K562 (cell line): ENCODE measurements around the gene TBRG1. TPM values are rescaled to one million over a fixed set of nuclear protein-coding genes. Genes with fewer than 3 reads are reported as not detected.

Experiments used
- BMI1 ChIP-seq: fragments of 150-350 bp; IDR thresholded peaks from 2 replicates; pipeline ENCODE4 v1.6.1; 2014; ENCODE audit warnings: low read length
- CBX2 ChIP-seq: fragments of 200-600 bp; sonication (generic); IDR thresholded peaks from one replicate; pipeline ENCODE4 v1.6.1; 2012; ENCODE audit warnings: mild to moderate bottlenecking, low read length, inconsistent platforms; ENCODE audit not compliant: insufficient read depth, poor library complexity, severe bottlenecking
- CCAR2 ChIP-seq: fragments of 200-400 bp; formaldehyde crosslinking; IDR thresholded peaks from 2 replicates; pipeline ENCODE4 v1.6.1; 2017; ENCODE audit warnings: mild to moderate bottlenecking, low read depth, low read length
- CCNT2 ChIP-seq: IDR thresholded peaks from 2 replicates; pipeline ENCODE4 v1.6.1; 2011; ENCODE audit warnings: borderline replicate concordance, low read depth, mild to moderate bottlenecking, moderate library complexity, mixed read lengths, low read length; ENCODE audit not compliant: insufficient read length; ENCODE audit errors: extremely low read depth
- CHD4 ChIP-seq: fragments of 200-600 bp; sonication (generic); IDR thresholded peaks from 3 replicates; pipeline ENCODE4 v1.6.1; 2012; ENCODE audit warnings: low read depth, mild to moderate bottlenecking, mixed read lengths, low read length, inconsistent platforms; ENCODE audit not compliant: insufficient read depth, insufficient replicate concordance, poor library complexity, severe bottlenecking
- ESRRA ChIP-seq: fragments of 450-650 bp; IDR thresholded peaks from 2 replicates; pipeline ENCODE4 v1.6.1; 2014; ENCODE audit warnings: low read depth, mild to moderate bottlenecking, moderate library complexity, borderline replicate concordance
- FOXJ2 ChIP-seq: fragments of 200-800 bp; sonication (Bioruptor generic); IDR thresholded peaks from 2 replicates; pipeline ENCODE4 v1.6.1; 2016; ENCODE audit warnings: missing genetic modification characterization, missing compliant biosample characterization
- HCFC1 ChIP-seq: IDR thresholded peaks from 2 replicates; pipeline ENCODE4 v1.6.1; 2012; ENCODE audit warnings: low read depth, low read length, improper control_type of control experiment
- HLTF ChIP-seq: fragments of 450-650 bp; IDR thresholded peaks from 2 replicates; pipeline ENCODE4 v1.6.1; 2016
- HMG20A ChIP-seq: fragments of 450-650 bp; formaldehyde crosslinking; conservative IDR thresholded peaks from 2 replicates; pipeline ENCODE4 v1.4.0; 2020; ENCODE audit warnings: mild to moderate bottlenecking, mixed read lengths
- IFI16 ChIP-seq: fragments of 250-450 bp; sonication (Bioruptor Pico); IDR thresholded peaks from 2 replicates; pipeline ENCODE4 v2.1.2; 2022; ENCODE audit warnings: mild to moderate bottlenecking, inconsistent platforms
- KAT8 ChIP-seq: fragments of 450-650 bp; IDR thresholded peaks from 2 replicates; pipeline ENCODE4 v1.6.1; 2016; ENCODE audit warnings: low read depth, mild to moderate bottlenecking
- MTA1 ChIP-seq: fragments of 450-650 bp; IDR thresholded peaks from 2 replicates; pipeline ENCODE4 v1.6.1; 2017; ENCODE audit warnings: borderline replicate concordance
- MTA3 ChIP-seq: fragments of 450-650 bp; formaldehyde crosslinking; IDR thresholded peaks from 2 replicates; pipeline ENCODE4 v1.6.1; 2017; ENCODE audit warnings: mild to moderate bottlenecking, borderline replicate concordance
- MYC ChIP-seq, 2 experiments: fragments of 250-450 bp in 1 of 2; sonication (Bioruptor Pico) in 1 of 2; IDR thresholded peaks; 2 replicates each; pipeline versions ENCODE4 v1.5.1 to v1.6.1; 2012 to 2021; ENCODE audit warnings: low read depth in 2 of 2, borderline replicate concordance in 1 of 2, improper control_type of control experiment in 1 of 2, low read length in 1 of 2, mild to moderate bottlenecking in 1 of 2, moderate library complexity in 1 of 2
- POLR3G ChIP-seq: IDR thresholded peaks from 2 replicates; pipeline ENCODE4 v1.6.1; 2011; ENCODE audit not compliant: insufficient read length, insufficient replicate concordance; ENCODE audit errors: extremely low read depth
- PPARD ChIP-seq: fragments of 250-450 bp; sonication (Bioruptor Pico); IDR thresholded peaks from 2 replicates; pipeline ENCODE4 v1.8.0; 2022; ENCODE audit warnings: inconsistent platforms, mild to moderate bottlenecking, moderate library complexity
- SETDB1 ChIP-seq: IDR thresholded peaks from one replicate; pipeline ENCODE4 v1.6.1; 2012; ENCODE audit warnings: low read length, control low read depth, inconsistent platforms
- SRSF7 ChIP-seq: fragments of 200-400 bp; formaldehyde crosslinking; optimal IDR thresholded peaks from 2 replicates; pipeline ENCODE3; 2017; ENCODE audit warnings: mild to moderate bottlenecking, low read depth, low read length
- polyA plus RNA-seq, 8 experiments: library from polyadenylated mRNA; depleted of rRNA in 4 of 8; stranded (reverse) in 5 of 8; unstranded in 3 of 8; fragments of >200 nt; fragmentation: Nextera tagmentation in 2 of 8; fragmentation: Illumina TruSeq in 1 of 8; extraction: Ambion mirVana in 2 of 8; extraction: Trizol in 1 of 8; gene quantifications; 2 replicates each; pipeline versions ENCODE4 v1.2.1 to v1.2.3, GENCODE V29; 2011 to 2014; ENCODE audit warnings: inconsistent platforms in 1 of 8, missing spikeins in 1 of 8
- total RNA-seq, 7 experiments: library from RNA; depleted of rRNA in 6 of 7; stranded (reverse); fragments of >200 nt in 6 of 7; fragmentation: Illumina TruSeq in 2 of 7; extraction: Trizol in 2 of 7; gene quantifications; 2 replicates each; pipeline versions ENCODE4 v1.2.1 to v1.2.3, GENCODE V29; 2011 to 2021; ENCODE audit warnings: low replicate concordance in 1 of 7
- TF ChIP-seq, protein P1 (sequence below): sonication (generic); formaldehyde crosslinking; IDR thresholded peaks from 2 replicates; pipeline ENCODE4 v1.8.0; 2022; ENCODE audit warnings: missing genetic modification reagents, mild to moderate bottlenecking, borderline replicate concordance
- TF ChIP-seq, protein P2 (sequence below): fragments of 250-450 bp; sonication (Bioruptor Pico); IDR thresholded peaks from 2 replicates; pipeline ENCODE4 v1.4.0; 2020
- TF ChIP-seq, protein P3 (sequence below): sonication (generic); formaldehyde crosslinking; IDR thresholded peaks from 2 replicates; pipeline ENCODE4 v1.8.0; 2023; ENCODE audit warnings: mild to moderate bottlenecking, missing genetic modification reagents
- TF ChIP-seq, protein P4 (sequence below): fragments of 250-450 bp; sonication (Bioruptor Pico); IDR thresholded peaks from 2 replicates; pipeline ENCODE4 v1.4.0; 2020; ENCODE audit warnings: mild to moderate bottlenecking, moderate library complexity

The TBRG1 gene
- total and polyA plus RNA-seq, 9 of the 15 experiments (the other 6 are each of a cell fraction or from before 2014, with no cell fraction given): 8.7 to 30.0 (median 20.2) TPM

DNA sequence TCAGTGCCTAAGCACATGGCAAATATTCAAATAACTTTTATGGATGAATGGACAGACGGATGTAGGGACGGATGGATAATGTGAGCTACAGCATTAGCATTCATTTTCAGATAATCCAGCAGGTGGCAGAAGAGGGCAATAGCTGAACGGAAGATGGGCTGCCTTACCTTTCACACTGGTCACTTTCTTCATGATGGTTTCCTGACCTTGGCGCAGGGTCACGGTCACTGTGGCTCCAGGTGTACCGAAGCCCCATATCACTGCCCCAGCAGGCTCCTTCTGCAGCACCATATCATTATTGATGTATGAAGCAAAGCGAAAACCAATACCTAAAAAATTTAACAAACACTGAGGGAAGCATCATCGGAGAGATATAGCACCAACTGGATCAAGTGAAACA lies 46.5 kb downstream of the TBRG1 start (continued):
- TF ChIP-seq CHD4 (no peak), HMG20A (no peak), SETDB1 (no peak), MYC (IDR thresholded peaks at IDR 0.05; ENCODE audit: low read depth, low read length) (no peak), MYC (CRISPR knock-in tag; IDR thresholded peaks at IDR 0.05; ENCODE audit: borderline replicate concordance, low read depth) (no peak), CCAR2 (no peak), MTA1 (no peak), FOXJ2 (tag) (no peak), KAT8 (no peak), ESRRA (peak; percentile 93), HLTF (no peak), CCNT2 (no peak), HCFC1 (no peak), CBX2 (no peak), MTA3 (no peak), POLR3G (no peak), IFI16 (CRISPR knock-in tag) (no peak), BMI1 (no peak), PPARD (CRISPR knock-in tag) (no peak), SRSF7 (no peak)
- TF ChIP-seq, protein P1, sequence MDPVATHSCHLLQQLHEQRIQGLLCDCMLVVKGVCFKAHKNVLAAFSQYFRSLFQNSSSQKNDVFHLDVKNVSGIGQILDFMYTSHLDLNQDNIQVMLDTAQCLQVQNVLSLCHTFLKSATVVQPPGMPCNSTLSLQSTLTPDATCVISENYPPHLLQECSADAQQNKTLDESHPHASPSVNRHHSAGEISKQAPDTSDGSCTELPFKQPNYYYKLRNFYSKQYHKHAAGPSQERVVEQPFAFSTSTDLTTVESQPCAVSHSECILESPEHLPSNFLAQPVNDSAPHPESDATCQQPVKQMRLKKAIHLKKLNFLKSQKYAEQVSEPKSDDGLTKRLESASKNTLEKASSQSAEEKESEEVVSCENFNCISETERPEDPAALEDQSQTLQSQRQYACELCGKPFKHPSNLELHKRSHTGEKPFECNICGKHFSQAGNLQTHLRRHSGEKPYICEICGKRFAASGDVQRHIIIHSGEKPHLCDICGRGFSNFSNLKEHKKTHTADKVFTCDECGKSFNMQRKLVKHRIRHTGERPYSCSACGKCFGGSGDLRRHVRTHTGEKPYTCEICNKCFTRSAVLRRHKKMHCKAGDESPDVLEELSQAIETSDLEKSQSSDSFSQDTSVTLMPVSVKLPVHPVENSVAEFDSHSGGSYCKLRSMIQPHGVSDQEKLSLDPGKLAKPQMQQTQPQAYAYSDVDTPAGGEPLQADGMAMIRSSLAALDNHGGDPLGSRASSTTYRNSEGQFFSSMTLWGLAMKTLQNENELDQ (CRISPR knock-in tag): no peak
- TF ChIP-seq, protein P2, sequence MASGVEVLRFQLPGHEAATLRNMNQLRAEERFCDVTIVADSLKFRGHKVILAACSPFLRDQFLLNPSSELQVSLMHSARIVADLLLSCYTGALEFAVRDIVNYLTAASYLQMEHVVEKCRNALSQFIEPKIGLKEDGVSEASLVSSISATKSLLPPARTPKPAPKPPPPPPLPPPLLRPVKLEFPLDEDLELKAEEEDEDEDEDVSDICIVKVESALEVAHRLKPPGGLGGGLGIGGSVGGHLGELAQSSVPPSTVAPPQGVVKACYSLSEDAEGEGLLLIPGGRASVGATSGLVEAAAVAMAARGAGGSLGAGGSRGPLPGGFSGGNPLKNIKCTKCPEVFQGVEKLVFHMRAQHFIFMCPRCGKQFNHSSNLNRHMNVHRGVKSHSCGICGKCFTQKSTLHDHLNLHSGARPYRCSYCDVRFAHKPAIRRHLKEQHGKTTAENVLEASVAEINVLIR (CRISPR knock-in tag): no peak
- TF ChIP-seq, protein P3, sequence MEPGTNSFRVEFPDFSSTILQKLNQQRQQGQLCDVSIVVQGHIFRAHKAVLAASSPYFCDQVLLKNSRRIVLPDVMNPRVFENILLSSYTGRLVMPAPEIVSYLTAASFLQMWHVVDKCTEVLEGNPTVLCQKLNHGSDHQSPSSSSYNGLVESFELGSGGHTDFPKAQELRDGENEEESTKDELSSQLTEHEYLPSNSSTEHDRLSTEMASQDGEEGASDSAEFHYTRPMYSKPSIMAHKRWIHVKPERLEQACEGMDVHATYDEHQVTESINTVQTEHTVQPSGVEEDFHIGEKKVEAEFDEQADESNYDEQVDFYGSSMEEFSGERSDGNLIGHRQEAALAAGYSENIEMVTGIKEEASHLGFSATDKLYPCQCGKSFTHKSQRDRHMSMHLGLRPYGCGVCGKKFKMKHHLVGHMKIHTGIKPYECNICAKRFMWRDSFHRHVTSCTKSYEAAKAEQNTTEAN (CRISPR knock-in tag): no peak
- TF ChIP-seq, protein P4, sequence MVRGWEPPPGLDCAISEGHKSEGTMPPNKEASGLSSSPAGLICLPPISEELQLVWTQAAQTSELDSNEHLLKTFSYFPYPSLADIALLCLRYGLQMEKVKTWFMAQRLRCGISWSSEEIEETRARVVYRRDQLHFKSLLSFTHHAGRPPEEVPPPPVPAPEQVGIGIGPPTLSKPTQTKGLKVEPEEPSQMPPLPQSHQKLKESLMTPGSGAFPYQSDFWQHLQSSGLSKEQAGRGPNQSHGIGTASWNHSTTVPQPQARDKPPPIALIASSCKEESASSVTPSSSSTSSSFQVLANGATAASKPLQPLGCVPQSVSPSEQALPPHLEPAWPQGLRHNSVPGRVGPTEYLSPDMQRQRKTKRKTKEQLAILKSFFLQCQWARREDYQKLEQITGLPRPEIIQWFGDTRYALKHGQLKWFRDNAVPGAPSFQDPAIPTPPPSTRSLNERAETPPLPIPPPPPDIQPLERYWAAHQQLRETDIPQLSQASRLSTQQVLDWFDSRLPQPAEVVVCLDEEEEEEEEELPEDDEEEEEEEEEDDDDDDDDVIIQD (CRISPR knock-in tag): no peak
